ENCODE measurements around the gene TTC4.

TTC4 gene, protein sequence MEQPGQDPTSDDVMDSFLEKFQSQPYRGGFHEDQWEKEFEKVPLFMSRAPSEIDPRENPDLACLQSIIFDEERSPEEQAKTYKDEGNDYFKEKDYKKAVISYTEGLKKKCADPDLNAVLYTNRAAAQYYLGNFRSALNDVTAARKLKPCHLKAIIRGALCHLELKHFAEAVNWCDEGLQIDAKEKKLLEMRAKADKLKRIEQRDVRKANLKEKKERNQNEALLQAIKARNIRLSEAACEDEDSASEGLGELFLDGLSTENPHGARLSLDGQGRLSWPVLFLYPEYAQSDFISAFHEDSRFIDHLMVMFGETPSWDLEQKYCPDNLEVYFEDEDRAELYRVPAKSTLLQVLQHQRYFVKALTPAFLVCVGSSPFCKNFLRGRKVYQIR

DNA sequence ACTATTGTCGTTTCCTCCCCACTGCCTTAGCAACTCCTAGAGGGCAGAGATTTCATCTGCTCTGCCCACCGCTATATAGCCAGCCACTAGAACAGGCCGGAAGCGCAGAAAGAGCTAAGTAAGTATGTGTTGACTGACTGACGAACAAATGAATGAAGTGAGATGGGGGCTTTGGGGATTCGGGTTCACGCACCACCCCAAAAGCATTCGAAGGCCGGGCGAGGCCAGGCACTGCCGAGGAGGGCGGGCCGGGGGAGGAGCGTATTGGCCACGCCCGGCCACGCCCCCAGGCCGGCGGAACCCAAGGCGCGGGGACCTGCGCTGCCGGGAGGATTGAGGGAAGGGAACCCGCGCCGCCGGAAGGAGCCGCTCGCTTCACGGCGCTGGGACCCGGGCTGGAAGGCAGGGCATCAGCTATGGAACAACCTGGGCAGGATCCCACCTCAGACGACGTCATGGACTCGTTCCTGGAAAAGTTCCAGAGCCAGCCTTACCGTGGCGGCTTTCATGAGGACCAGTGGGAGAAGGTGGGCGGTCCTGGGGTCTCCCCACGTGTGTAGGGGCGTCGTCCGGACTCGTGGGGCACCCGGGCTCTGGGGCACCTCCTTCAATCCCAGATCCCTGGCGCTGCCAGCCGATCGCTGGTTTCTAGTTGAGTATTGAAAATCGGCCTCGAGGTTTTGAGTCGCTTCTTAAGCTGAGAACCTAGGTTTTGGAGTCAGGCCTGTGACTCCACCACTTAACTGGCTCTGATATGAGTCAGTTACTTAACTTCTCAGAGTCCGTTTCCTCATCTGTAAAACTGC, at the start of gene TTC4:
TSS of gene TTC4 (plus strand) at position 369 of the 806 bp plus-strand sequence. CDS start at position 417, 48 bp downstream.
- DNase-seq (ENCODE audit: low read depth in 2 of 3, low spot score in 2 of 3), result peak; percentile 72 to 76 (median 74)

DNA sequence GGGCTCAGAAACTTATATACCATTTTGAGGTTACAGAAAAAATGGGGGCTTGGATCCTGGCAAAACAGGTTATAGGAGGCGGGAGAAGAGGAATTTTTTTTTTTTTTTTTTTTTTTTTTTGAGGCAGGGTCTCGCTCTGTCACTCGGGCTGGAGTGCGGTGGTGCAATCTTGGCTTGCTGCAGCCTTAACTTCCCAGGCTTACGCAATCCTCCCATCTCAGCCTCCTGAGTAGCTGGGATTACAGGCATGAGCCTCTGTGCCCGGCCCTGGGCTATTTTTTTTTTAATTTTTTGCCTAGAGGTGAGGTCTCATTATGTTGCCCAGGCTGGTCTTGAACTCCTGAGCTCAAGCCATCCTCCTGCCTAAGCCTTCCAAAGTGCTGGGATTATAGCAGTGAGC, 49.3 kb upstream of the TTC4 start:
- DNase-seq (ENCODE audit: low read depth in 2 of 3, low spot score in 2 of 3), result no peak

DNA sequence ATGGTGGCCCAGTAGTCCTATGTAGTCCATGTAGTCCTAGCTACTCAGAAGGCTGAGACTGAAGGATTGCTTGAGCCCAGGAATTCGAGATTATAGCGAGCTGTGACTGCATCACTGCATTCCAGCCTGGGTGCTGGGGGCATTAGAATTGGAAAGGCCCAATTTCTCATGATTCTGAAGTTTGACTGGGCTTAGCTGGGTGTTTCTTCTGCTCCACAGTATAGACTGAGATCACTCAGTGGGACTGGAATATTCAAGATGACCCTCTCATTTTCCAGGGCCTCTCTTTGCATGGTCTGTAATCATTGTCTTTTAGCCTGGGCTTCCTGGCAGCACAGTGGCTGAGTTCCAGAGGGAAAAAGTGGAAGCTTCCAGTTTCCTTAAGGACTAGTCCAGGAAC, 47.9 kb upstream of the TTC4 start:
- DNase-seq (ENCODE audit: low read depth in 2 of 3, low spot score in 2 of 3), result no peak

DNA sequence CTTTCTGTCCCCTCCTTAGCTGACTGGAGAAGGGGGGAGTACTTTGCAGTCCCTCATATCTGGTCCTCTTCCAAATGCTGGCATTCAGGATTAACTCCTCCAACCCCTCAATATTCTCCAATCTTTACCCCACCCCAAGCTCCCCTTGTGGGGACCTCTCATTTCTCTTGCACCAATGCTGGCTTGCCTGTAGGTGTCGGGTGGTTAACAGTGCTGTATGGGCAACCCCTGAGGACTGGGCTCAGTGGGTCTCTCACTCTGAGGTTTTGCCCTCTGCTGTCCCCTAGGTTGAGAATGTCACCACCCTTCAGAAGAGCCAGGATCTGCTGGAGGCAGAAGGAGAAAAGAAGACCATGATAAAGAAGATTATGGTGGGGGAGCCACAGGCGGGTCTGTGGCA, 47.1 kb upstream of the TTC4 start:
- no peak for DNase-seq (ENCODE audit: low read depth in 2 of 3, low spot score in 2 of 3)

DNA sequence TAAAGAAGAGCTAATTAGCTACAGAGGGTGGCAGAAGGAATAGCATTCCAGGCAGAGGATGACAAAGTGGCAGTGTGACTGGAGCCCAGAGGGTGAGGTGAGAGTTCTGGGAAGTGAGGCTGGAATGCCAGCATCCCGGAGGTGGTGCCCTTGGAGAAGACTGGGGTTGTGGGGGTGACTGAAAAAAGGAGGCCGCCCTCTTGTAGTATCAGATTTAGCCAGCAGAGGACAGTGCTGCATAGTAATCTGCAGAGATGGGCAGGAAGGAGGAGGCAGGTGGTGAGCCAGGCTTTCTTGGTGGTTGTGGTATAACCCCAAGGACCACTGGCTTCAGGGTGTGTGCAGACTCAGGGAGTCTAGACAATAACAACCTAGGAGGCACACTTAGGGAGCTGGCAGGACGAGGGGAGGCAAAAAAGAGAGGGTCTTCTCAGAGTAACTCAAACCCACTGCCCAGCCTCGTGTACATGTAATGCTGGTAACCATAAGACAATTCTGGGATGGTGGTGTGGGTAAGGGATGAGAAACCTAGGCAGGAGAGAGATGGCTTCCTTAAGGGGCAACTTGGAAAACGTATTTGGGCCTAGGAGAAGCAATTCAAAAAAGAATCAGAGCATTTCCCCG, 43.6 kb upstream of the TTC4 start:
- peak; percentile 28 to 59 (median 47) for DNase-seq (ENCODE audit: low read depth in 2 of 3, low spot score in 2 of 3)

DNA sequence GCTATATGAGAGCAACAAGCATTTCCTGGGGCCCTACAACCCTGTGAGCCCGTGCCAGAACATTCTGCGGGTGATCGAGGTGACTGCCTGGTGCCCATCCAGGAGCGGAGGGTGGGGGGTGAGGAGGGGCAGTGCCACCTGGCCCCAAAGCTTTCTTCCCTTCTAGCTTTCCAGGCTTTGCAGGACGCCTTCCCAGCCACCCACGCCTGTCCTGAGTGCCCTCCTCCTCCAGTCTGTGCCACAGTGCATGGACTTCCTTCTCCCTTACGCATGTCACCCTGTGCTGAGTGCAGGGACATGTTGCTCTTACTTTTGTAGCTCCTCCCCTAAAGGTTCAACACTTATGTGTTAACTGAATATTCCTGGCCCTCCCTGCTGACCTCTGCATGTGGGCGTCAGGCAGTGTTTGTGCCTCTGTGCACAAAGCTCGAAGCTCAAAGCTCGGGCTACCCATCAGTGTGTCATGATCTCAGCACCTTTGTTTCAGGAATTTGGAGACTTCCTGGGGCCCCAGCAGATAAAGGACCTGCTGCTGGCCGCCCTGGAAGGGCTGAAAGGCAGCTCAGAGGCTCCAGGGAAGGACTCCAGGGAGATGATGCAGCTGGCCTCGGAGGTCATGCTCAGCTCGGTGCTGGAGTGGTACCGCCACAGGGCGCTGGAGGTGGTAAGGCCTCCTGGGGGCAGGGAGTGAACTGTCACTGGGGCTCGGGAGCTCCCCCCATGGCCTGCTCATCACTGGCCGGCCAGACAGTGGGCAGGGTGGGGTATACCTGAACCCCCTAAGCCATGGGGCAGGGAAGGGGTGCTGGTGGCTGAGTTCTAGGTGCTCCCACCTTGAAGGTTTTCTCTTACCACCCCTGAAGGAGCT, 36.7 kb upstream of the TTC4 start:
- DNase-seq (ENCODE audit: low read depth in 2 of 3, low spot score in 2 of 3), result no peak

DNA sequence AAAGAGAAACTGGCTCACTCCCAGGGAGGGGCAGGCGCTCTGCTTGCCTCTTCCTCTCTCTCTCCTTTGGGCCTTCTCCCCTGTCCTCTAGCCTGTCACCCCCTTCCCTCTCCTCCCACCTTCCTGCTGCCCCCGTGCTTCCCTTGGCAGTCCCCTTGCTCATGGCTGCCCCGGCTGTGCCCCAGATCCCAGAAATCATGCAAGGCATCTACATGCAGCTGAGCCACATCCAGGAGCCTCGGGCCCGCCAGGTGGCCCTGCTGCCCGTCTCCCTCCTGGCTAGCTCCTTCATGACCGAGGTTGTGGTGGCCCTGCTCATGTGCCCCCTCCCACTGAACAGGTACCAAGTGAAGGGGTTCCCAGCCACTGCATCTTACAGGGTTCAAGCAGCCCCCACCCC, 36.0 kb upstream of the TTC4 start:
- DNase-seq (ENCODE audit: low read depth in 2 of 3, low spot score in 2 of 3), result no peak

DNA sequence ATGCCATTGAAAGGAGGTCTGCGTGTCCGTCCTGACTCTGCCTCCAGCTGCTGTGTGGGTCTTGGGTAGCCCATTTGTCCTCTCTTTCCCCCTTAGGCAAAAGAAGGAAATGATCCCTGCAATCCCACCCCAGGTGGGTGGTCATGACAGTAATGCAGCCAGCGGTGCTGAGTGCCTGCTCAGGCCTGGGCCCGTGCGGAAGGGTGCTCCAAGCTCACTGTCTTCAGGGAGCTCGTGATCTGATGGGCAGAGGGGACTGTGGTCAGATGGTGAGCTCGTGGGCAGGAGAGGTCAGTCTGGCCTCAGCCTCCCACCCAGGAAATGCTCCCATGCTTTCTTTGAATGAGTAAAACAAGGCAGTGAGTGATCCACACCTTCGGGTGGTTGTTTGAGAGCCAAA, 35.3 kb upstream of the TTC4 start:
- DNase-seq (ENCODE audit: low read depth in 2 of 3, low spot score in 2 of 3), result no peak

DNA sequence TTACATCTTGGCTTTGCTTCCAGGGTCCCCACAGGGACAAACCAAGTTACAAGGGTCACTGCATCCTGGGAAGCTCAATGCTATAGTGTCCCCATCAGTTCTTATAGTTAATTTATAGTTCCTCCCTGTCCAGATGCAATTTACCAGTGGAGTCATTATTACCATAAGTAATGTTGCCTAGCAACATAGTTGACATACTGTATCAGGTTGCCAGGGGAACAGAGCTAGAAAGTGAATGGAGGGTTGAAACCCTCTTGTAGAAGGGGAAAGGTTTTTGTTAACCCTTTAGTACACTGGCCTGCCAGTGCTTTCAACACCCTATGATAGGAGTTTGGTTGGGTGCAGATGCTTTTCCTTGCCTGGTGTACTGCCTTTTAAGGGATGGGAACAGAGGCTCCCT, 34.3 kb upstream of the TTC4 start:
- DNase-seq (ENCODE audit: low read depth in 2 of 3, low spot score in 2 of 3), result no peak

DNA sequence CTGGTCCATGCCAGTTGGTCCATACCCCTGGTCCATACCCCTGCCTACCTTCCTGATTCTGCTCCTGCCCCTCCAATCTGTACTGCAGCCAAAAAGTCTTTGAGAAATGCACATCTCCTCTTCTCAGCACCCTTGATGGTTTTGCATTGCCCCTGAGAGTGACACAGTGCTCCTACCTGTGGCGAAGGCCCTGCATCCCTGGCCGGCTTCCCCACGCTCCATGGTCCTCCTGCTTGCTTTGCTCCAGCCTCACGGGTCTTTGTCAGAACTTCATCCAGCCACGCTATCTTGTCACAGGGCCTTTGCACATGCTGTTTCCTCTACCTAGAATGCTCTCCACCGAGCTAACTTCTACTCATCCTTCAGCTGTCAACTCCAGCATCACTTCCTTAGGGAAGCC, 32.2 kb upstream of the TTC4 start:
- DNase-seq (ENCODE audit: low read depth in 2 of 3, low spot score in 2 of 3), result no peak

DNA sequence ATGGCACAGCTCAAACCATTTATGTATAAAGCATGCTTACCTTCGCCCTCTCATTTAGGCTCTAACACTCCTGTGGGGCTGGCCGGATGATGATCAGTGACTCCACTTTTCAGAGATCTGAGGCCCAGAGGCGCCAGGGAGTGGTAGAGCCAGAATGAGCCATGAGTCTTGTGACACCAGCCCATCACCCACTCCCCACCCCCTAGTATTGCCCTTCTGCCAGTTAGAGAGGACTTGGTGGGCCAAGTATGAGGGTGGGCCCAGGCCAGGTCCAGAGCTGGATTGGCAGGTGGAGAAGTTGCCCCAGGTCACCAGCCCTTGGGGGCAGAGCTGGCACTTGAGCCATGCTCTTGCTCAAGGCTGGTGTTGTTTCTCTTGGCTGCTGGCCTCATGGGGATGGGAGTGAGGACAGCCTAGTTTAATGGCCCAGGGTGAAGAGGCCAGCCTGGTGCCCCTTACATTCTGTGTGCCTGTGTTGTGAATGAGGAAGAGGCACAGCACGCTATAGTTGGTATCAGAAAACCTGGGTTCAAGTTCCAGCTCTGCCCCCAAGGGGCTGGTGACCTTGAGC, 30.2 kb upstream of the TTC4 start:
- DNase-seq (ENCODE audit: low read depth in 2 of 3, low spot score in 2 of 3), result no peak

DNA sequence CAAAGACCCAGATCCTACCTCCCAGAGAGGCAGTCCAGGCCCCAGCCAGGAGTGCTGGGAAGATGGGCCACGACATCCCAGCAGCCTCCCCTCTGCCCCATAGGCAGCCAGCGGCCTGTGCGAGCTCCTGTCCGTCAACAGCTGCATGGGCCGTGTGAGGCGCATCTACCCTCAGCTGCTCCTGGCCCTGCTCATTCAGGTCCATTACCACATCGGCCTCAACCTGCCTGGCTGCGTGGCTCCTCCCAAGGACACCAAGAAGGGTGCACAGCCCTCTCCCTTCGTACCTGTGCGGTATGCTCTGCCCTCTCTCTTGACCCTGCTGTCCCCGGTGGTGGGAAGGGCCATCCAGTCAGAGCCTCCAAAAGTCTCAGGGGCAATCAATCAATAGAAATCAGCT, 29.5 kb upstream of the TTC4 start:
- DNase-seq (ENCODE audit: low read depth in 2 of 3, low spot score in 2 of 3), result no peak

DNA sequence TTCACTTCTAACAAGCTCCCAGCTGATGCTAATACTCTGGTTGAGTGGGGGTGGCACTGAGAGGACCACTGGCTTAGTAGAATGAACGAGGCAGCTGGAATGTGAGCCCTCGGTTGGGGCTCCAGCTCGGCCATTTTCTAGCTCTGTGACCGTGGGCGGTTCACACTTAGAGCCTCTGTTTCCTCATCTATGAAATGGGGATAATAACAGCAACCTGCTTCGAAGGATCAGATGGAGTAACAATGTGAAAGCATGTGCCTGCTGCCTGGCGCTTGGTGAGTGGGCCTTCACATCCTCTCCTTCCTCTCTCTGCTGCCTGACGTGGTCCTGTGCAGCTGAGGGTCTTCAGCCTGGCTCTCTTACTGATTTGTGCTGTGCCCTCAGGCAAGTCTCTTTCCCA, 20.9 kb upstream of the TTC4 start:
- DNase-seq (ENCODE audit: low read depth in 2 of 3, low spot score in 2 of 3), result no peak

DNA sequence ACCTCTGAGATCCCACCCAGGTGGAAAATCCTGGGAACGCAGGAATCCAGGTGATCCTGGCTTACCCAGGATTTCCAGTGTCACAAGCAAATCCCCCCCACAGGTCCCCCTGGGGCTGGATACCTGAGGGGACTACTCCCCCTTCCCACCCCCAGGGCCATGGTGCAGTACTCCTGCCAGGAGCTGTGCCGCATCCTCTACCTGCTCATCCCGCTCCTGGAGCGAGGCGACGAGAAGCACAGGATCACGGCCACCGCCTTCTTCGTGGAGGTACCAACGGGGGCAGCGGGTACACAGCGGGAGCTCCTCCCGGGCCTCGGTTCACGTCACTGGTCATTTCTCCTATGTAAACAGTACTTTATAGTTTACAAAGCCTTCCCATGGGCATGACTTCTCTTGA, 20.4 kb upstream of the TTC4 start:
- no peak for DNase-seq (ENCODE audit: low read depth in 2 of 3, low spot score in 2 of 3)

DNA sequence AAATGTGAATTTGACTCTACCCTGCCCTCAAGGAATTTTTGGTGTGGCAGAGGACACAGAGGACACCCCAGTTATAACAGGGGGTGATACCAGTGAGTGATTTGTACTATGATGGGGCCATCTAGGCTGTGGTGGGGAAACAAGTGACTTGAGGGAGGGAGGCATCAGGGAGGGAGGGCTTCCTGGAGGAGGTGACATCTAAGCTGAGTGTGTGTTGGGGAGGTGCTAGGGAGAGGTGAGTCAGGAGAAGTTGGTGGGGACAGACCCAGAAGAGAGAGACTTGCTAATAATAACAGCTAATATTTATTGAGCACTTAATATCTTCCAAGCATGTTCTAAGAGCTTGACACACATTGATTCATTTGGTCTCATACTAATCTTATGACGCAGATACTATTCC, 19.9 kb upstream of the TTC4 start:
- no peak for DNase-seq (ENCODE audit: low read depth in 2 of 3, low spot score in 2 of 3)

DNA sequence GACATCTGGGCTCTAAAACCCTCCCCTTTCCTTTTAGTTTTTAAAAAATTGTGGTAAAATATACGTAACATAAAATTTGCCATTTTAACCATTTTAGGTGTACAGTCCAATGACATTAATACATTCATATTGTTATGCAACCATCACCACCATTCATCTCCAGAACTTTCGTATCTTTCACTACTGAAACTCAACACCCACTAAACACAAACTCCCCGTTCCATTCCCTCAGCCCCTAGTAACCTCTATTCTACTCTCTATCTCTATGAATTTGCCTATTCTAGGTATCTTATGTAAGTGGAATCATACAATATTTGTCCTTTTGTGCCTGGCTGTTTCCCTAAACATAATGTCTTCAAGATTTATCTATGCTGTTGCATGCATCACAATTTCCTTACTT, 19.4 kb upstream of the TTC4 start:
- no peak for DNase-seq (ENCODE audit: low read depth in 2 of 3, low spot score in 2 of 3)

DNA sequence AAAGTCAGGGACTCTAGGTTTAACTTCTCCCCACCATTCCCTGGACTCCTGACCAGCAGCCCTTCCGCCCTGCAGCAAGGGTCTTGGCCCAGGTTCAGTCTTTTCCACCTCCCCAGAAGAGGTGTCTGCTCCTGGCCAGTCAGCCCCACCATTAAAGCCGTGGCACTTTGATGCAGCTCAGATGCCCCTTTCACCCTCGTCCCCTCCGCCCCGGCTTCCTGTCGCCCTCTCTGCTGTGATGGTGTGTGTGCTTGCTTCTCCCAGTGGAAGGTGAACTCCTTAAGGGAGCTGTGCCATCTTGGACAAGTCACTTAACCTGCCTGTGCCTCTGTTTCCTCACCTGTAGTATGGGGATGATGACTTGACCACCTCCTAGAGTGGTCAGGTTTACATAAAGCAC, 17.8 kb upstream of the TTC4 start:
- DNase-seq (ENCODE audit: low read depth in 2 of 3, low spot score in 2 of 3), result no peak

DNA sequence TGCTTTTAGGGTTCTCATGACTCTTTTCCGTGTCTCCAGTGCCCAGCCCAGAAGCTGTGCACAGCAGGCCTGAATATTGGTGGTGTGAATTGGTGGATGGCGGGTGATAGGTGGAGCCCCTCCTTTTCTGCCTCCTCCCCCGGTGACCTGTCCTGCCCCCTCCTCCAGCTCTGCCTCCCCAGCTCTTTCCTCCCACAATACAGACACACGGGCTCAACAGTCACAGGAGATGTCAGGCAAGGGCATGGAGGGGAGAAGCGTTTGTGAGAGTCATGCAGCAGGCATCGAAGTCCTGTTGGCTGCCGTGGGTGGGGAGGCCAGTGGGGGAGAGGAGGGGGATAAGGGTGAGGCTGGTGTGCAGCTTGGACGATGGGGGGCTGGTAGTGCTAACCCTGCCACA, 17.3 kb upstream of the TTC4 start:
- DNase-seq (ENCODE audit: low read depth in 2 of 3, low spot score in 2 of 3), result no peak

DNA sequence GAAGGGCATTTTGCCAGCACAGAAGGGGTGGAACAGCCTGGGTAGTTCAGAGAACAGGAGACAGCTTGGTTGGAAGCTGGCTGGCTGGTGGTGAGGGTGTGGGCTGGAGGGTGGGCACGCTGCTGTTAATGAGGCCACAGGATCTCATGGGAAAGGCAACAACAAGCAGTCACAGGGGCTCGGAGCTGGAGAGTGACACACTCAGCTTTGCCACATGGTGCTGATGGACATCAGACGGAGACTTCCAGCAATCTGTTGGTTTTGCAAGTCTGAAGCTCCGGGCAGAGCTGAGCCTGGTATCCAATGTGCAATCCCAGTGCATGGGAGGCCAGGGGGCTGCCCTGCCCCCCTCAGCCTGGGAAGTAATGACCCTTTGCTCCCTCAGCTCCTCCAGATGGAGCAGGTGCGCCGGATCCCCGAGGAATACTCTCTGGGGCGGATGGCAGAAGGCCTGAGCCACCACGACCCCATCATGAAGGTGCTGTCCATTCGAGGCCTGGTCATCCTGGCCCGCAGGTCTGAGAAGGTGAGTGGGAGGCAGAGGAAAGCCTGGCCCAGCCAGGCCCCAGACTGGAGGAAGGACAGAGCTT, 15.6 kb upstream of the TTC4 start:
- no peak for DNase-seq (ENCODE audit: low read depth in 2 of 3, low spot score in 2 of 3)

DNA sequence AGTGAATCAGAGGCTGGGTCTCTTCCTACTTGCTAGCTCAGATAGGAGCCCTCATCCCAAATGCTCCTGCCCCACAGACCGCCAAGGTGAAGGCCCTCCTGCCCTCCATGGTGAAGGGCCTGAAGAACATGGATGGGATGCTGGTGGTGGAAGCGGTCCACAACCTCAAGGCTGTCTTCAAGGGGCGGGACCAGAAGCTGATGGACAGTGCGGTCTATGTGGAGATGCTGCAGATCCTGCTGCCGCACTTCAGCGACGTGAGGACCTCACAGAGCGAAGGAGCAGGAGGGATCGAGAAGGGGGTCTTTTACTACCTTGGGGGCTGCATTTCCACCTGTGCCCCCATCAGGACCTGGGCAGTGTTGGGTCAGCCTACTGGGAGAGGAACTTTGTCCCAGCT, 14.6 kb upstream of the TTC4 start:
- no peak for DNase-seq (ENCODE audit: low read depth in 2 of 3, low spot score in 2 of 3)

Measured in activated CD8-positive, alpha-beta memory T cell treated with anti-CD3 and anti-CD28 coated beads for 48 hours (primary cell).